ENCODE results near the gene SARS1. TPM values are rescaled to one million over a fixed set of nuclear protein-coding genes. Genes with fewer than 3 reads are reported as not detected.

SARS1 gene
- total RNA-seq, 1 donor from 2014 or later, result 179 TPM

GRCh38 chr1:109249654-109250401 is 36.1 kb downstream of the SARS1 start:
- no peak for DNase-seq (ENCODE audit: low read depth in 2 of 2)

DNA sequence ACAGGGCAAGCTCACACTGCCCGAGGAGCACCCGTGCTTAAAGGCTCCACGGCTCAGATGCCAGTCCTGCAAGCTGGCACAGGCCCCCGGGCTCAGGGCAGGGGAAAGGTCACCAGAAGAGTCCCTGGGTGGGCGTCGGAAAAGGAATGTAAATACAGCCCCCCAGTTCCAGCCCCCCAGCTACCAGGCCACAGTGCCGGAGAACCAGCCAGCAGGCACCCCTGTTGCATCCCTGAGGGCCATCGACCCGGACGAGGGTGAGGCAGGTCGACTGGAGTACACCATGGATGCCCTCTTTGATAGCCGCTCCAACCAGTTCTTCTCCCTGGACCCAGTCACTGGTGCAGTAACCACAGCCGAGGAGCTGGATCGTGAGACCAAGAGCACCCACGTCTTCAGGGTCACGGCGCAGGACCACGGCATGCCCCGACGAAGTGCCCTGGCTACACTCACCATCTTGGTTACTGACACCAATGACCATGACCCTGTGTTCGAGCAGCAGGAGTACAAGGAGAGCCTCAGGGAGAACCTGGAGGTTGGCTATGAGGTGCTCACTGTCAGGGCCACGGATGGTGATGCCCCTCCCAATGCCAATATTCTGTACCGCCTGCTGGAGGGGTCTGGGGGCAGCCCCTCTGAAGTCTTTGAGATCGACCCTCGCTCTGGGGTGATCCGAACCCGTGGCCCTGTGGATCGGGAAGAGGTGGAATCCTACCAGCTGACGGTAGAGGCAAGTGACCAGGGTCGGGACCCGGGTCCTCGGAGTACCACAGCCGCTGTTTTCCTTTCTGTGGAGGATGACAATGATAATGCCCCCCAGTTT is 36.9 kb downstream of the SARS1 start:
- DNase-seq (ENCODE audit: low read depth in 2 of 2), result no peak

- no peak for DNase-seq (ENCODE audit: low read depth in 2 of 2)
Observed at GRCh38 chr1:109251277-109252166, 37.8 kb downstream of the SARS1 start.

DNA sequence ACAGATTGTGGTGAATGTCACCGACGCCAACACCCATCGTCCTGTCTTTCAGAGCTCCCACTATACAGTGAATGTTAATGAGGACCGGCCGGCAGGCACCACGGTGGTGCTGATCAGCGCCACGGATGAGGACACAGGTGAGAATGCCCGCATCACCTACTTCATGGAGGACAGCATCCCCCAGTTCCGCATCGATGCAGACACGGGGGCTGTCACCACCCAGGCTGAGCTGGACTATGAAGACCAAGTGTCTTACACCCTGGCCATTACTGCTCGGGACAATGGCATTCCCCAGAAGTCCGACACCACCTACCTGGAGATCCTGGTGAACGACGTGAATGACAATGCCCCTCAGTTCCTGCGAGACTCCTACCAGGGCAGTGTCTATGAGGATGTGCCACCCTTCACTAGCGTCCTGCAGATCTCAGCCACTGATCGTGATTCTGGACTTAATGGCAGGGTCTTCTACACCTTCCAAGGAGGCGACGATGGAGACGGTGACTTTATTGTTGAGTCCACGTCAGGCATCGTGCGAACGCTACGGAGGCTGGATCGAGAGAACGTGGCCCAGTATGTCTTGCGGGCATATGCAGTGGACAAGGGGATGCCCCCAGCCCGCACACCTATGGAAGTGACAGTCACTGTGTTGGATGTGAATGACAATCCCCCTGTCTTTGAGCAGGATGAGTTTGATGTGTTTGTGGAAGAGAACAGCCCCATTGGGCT is 38.6 kb downstream of the SARS1 start:
- no peak for DNase-seq (ENCODE audit: low read depth in 2 of 2)

DNA sequence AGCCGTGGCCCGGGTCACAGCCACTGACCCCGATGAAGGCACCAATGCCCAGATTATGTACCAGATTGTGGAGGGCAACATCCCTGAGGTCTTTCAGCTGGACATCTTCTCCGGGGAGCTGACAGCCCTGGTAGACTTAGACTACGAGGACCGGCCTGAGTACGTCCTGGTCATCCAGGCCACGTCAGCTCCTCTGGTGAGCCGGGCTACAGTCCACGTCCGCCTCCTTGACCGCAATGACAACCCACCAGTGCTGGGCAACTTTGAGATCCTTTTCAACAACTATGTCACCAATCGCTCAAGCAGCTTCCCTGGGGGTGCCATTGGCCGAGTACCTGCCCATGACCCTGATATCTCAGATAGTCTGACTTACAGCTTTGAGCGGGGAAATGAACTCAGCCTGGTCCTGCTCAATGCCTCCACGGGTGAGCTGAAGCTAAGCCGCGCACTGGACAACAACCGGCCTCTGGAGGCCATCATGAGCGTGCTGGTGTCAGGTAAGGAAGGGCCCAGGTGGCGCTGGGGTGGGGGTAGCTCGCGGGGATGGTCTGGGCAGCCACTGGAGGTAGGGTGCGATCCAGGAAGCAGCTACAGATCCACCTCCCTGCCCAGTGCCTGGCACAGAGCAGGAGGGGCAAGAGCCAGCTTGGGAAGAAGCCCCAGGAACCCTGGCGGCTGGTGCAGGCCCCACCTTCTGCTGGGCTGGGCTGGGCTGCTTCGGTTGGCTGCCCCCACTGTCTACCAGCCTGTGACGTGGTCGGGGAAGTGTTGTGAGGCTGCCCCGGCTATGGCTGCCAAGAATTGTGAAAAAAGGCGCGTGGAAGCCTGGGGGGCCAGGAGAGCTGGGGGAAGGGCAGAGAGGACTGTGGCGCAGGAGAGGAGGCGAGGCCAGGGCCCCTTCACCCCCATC is 39.4 kb downstream of the SARS1 start:
- DNase-seq (ENCODE audit: low read depth in 2 of 2), result peak in 1 of 2 donors; percentile 60

DNA sequence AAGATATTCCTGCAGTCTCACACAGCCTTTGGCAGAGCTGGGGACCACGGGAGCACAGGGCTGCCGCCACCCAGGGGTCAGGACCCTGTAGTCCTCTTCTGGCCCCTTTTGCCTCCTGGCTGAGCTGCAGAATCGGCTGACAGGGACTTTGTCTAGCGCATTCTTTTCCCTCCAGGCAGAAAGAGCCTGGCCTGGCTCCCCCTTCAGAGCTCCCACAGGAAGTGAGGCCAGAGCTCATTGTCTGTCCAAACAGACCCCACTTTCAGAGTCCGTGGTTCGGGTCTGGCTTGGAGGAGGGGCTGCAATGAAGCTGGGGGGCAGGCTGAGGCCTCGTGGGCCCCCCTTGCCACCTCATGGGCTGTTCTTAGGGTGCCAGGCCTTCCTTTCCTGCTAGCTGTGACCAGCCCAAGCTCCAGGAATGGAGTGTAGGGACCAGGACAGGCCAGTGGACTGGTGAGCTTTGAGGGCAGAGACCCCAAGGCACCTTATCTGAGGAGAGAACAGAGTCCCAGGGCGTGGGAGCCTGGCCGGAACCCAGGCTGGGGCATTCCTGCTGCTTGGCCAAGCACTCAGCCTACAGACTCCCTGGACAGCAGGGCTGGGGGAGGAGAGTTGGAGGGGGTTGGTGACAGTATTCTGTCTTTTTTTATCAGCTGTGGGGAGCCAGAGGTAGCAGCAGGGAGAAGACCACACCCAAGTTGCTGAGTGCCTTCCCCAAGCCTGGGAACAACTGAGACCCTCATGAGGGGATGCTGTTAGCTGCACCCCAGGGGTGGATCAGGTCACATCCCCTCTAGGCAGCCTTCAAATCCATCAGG is 40.3 kb downstream of the SARS1 start:
- no peak for DNase-seq (ENCODE audit: low read depth in 2 of 2)

DNA sequence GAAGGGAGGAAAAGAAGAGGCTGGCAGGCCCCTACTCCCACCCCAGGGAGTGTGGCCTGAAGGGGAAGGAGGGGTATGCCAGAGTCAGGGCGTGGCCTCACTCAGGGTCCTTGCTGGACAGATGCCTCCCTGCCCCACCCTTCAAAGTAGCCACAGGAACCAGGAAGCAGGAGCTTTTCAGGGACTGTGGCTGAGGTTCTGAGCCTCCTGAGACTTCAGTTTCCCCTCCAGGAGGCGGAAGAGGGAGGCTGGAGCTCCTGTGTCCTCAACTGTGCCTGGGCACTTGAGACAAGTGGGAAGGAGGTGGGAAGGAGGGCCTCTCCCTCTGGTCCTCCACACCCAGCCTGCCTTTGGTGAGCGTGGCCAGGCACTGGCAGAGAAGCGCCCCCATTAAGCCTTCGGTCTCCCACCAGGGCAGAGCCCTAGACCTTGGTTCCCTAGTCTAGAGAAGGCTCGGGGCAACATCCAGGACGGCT is 40.9 kb downstream of the SARS1 start:
- DNase-seq (ENCODE audit: low read depth in 2 of 2), result no peak

DNA sequence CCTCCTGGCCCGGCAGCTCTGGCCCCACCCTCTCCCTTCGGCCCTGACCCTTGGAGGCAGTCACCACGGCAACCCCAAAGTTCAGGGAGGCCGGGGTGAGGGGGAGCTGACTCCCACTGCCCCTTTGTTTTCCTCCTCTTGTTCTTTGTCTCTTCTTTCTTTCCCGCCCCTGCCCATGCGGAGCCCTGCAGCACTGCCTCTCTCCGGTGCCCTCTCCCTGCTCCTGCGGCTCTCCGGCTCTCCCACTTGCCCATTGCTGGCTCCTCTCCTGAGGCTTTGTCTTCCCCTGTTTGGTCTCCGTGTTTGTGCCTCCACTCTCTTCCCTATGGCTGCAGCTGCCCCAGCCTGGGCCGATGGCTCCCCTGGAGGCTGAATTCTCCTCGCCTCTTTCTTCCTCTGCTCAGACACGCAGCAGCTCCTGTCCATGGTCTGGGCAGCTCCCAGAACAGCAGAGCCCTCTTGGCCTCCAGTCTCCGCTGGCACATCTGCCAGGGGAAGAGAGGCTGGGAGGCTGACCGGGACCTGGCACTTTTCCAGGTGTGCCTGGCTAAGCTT is 41.5 kb downstream of the SARS1 start:
- no peak for DNase-seq (ENCODE audit: low read depth in 2 of 2)

GRCh38 chr1:109255678-109256077 is 42.0 kb downstream of the SARS1 start:
- DNase-seq (ENCODE audit: low read depth in 2 of 2), result no peak

DNA sequence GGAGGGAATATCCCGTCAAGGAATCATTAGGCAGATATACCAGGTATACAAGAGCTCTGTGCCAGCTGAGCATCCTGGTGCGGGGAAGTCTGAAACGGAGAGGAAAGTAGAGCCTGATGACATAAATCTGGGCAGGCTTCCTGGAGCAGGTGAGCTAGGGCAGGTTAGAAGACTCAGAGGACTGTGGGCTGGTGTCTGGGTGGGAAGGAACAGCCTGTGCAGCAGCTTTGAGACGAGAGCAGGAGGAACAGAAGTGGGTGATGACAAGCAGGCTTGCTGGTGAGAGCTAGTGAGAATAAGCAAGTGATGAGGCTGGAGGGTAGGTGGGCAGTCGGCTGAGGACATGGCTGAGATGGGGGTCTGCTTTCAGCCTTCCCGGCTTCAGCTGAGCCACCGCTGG is 42.4 kb downstream of the SARS1 start:
- DNase-seq (ENCODE audit: low read depth in 2 of 2), result no peak

DNA sequence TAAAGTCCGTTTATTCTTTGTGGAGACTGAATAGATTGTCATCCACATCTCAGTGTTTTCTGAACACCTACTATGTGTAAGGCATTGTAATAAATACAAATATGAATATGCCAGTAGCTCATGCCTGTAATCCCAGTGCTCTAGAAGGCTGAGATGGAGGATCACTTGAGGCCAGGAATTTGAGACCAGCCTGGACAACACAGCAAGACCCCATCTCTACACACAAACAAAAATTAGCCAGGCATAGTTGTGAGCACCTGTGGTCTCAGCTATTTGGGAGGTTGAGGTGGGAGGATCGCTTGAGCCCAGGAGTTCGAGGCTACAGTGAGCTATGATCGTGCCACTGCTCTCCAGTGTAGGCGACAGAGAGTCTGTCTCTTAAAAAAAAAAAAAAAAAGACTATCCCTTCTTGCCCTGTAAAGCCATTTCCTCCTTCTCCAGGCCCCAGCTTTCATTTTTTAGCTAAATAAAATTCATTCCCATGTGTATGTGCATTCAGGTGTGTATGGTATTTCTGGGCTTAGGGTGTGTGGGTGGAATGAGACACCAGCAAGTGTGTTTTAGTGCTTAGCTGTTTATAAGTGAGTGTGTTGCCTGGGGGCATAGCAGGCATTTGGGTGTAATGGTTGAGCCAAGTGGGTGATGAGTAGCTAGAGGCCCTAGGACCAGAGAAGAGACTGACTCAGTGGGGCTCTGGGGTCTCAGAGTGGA is 43.4 kb downstream of the SARS1 start:
- DNase-seq (ENCODE audit: low read depth in 2 of 2), result no peak

DNA sequence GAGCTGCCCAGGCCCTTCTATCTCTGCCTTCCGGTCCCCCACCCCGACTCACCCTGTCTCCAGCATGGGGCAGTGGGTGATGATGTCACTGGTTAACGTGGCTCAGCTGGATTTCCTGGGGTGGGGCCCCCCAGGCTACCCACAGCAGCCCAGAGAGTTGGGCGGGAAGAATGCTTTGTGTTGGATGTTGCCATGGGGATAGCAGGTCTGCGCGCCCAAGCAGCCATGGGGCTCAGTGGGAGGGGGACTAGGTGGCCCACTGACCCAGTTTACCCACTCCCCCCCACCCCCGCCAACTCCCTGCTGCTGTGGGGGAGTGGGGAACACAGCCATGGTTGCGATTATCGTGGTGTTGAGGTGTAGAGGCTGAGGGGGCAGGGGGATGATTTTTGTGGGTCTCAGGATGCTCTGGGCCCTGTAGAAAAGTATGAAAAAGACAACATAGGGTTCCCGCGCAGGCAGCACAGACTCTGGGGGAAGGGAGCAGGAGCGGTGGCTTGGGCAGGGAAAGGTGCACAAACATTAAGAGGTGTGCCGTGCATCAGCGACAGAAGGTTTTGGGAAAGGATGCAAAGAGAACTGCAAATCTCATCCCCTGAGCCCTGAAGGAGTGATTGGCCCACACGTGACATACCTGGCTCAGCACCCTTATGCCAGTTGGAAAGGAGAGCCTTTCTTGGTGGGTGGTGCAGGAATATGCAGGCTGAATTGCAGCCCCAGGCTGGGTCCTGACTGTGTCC is 44.1 kb downstream of the SARS1 start:
- no peak for DNase-seq (ENCODE audit: low read depth in 2 of 2)

- DNase-seq (ENCODE audit: low read depth in 2 of 2), result no peak
Observed at GRCh38 chr1:109258481-109259466, 45.1 kb downstream of the SARS1 start.

DNA sequence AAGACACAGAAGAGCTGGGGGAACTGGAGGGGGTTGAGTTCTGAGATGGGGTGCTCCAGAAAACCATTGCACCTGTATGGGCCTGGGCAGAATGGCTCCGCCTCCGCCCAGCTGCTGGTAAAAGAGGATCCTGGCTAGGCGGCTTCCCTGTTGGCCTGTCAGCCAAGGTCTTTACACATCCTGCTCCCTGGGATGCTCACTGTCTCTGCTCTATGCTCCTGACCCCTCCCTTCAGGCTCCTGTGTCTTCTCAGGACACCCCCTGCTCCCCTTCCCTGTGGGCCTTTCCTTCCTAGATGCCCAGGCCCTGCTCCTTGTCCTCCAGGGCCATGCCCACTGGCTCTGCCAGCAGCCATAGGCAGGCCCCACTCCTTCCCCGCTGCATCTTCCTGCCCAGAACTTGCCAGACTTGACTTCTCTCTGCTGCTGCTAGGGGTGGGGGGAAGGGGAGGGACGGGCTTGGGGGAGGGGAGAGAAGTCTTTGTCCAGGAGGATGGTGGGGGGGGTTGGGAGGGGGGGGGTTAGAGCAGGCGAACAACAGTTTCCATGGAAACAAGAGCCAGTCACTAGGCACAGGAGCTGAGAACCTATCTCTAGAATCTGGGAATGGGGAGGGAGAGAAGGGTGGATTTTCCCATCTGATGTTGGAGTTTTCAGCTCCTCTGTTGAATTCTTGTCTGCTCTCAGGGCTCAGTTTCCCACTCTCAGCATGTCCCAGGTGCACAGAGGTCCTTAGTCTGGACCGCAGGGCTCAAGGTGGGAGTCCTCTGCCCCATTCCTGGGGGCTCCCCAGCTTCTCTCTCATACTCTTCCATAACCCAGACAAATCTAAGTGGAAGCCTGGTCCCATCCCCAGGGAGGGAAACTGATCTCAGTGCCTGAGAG is 46.2 kb downstream of the SARS1 start:
- no peak for DNase-seq (ENCODE audit: low read depth in 2 of 2)

DNA sequence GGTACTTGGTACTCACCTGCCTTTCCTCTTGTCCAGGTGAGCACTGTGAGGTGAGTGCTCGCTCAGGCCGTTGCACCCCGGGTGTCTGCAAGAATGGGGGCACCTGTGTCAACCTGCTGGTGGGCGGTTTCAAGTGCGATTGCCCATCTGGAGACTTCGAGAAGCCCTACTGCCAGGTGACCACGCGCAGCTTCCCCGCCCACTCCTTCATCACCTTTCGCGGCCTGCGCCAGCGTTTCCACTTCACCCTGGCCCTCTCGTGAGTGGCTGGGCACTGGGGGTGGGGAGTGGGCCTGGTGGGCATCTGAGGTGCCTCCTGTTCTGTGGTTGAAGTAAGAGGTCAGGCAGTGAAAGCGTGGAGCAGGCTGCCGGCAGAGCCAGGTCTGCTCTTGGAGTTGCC is 47.3 kb downstream of the SARS1 start:
- no peak for DNase-seq (ENCODE audit: low read depth in 2 of 2)
